ENCODE data around the gene BLID.

BLID gene

DNA sequence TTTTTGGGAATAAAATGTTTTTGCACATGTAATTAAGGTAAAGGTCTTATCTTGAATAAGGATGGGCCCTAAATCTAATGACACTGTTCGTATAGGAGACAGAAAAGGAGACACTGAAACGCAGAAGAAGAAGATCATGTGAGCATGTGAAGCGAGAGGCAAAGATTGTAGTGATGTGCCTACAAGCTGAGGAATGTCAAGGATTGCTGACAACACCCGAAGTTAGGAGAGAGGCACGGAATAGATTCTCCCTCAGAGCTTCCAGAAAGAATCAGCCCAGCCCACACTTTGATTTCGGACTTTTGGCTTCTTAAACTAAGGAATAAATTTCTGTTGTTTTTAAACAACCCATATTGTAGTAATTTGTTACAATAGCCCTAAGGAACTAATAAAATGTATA, 4.1 kb upstream of the BLID start:
- Histone ChIP-seq H3K27ac (ENCODE audit: insufficient read depth, low read depth, low read length, poor library complexity, severe bottlenecking) (no peak overlapping the region), H3K4me3 (ENCODE audit: insufficient read depth, low read depth, low read length) (no peak overlapping the region), H3K4me1 (ENCODE audit: control insufficient read depth, insufficient read depth, low read length) (peaks cover 4% of the 10 kb centered on the region), H3K36me3 (ENCODE audit: control insufficient read depth, insufficient read depth, low read length) (no peaks in the 10 kb centered on the region), H3K27me3 (ENCODE audit: control insufficient read depth, insufficient read depth, low read length, poor library complexity, severe bottlenecking) (no peaks in the 10 kb centered on the region), H3K9me3 (ENCODE audit: control insufficient read depth, low read length) (no peaks in the 10 kb centered on the region)
- WGBS, 2 experiments, result 87 to 89% methylated on average over 5 of the region's 6 CpGs

DNA sequence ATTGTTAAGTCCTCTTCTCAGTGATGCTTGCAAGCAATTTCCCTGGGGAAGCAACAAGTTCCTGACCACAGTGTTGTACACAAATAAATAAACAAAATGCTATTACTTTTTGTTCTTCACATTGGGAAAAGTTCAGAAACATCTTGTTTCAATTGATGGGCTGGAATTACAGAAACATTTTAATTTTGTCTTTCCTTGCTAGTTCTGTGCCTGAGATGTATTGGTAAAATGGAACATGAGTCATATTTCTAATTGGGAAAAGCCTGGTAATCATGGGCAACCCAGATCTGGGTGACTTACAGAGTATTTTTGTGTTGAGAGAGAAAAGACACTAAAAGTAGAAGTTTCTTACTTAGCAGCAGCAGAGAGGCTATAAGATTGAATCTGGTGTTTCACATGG, 576 bp upstream of the BLID start:
- no peaks in the 10 kb centered on the region for H3K36me3 ChIP-seq (ENCODE audit: control insufficient read depth, insufficient read depth, low read length)
- peaks cover 5% of the 10 kb centered on the region for H3K4me1 ChIP-seq (ENCODE audit: control insufficient read depth, insufficient read depth, low read length)
- H3K27ac ChIP-seq (ENCODE audit: insufficient read depth, low read depth, low read length, poor library complexity, severe bottlenecking), result no peak overlapping the region
- H3K9me3 ChIP-seq (ENCODE audit: control insufficient read depth, low read length), result no peaks in the 10 kb centered on the region
- H3K27me3 ChIP-seq (ENCODE audit: control insufficient read depth, insufficient read depth, low read length, poor library complexity, severe bottlenecking), result no peaks in the 10 kb centered on the region
- no peak overlapping the region for H3K4me3 ChIP-seq (ENCODE audit: insufficient read depth, low read depth, low read length)

DNA sequence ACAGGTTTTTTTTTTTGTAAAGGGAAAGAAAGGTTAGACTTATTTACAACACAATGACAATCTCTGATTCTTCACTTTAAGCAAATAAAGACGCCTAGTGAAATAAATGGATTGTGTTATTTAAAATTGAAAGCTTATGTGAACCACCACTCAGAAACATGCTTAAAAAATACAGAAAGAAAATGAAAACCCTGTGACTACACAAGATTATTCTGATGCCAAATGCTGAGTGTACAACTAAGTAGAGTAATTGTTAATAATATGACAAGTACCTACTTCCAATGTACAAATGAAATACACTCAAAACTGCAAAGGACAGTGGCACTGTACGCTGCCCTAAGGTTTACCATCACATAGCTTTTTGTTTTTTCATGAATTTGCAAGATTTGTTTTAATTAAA, 1.0 kb downstream of the BLID start:
- Histone ChIP-seq H3K9me3 (ENCODE audit: control insufficient read depth, low read length) (no peaks in the 10 kb centered on the region), H3K4me1 (ENCODE audit: control insufficient read depth, insufficient read depth, low read length) (peaks cover 5% of the 10 kb centered on the region), H3K27ac (ENCODE audit: insufficient read depth, low read depth, low read length, poor library complexity, severe bottlenecking) (no peak overlapping the region), H3K27me3 (ENCODE audit: control insufficient read depth, insufficient read depth, low read length, poor library complexity, severe bottlenecking) (no peaks in the 10 kb centered on the region), H3K36me3 (ENCODE audit: control insufficient read depth, insufficient read depth, low read length) (no peaks in the 10 kb centered on the region), H3K4me3 (ENCODE audit: insufficient read depth, low read depth, low read length) (no peak overlapping the region)
- WGBS, 2 experiments, result 78 to 88% methylated on average over 1 of the region's 2 CpGs

DNA sequence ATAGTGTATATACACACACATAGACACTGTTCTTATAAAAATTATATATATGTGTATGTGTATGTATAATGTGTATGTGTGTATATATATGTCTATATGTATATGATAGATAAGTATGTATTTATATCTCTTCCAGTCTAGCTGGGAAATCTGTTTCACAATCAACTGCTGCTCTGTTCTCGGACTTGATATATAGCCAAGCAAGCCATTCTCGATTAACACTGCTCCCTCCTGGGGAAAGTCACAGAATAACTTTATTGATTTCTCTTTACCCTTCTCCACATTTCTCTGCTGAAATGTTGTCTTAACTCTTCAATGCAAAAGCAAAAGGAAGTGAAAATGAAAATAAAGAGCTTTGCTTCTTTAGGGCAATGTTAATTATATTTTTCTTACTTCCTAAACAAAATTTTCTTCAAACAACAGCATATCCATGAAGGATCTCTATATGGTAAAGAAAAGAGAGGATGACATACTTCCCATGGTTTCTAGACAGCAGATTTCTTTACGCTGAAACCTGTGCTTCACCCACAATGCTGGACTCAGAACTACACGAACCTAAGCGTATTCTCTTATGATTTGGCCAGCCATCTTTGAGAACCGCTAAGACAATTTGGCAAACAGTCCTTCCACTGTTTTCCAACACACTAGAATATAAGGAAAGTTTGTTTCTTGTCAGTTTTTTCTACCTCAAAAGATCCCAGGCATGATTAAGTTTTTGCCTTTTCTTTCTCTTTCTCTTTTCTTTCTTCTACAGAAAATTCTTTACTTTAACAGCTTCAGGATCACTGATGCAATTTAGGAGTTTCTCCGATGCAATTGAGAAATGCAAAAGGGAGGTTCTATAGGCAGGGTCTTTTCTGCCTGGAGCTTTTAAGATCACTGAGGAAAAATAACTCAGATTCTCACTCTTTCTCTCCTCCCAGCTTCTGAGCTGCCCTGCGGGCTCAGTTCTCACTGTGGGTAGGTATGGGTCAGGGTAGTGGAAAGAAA, 1.9 kb downstream of the BLID start:
- no peak overlapping the region for H3K4me3 ChIP-seq (ENCODE audit: insufficient read depth, low read depth, low read length)
- no peaks in the 10 kb centered on the region for H3K27me3 ChIP-seq (ENCODE audit: control insufficient read depth, insufficient read depth, low read length, poor library complexity, severe bottlenecking)
- peaks cover 5% of the 10 kb centered on the region for H3K4me1 ChIP-seq (ENCODE audit: control insufficient read depth, insufficient read depth, low read length)
- H3K27ac ChIP-seq (ENCODE audit: insufficient read depth, low read depth, low read length, poor library complexity, severe bottlenecking), result no peak overlapping the region
- no peaks in the 10 kb centered on the region for H3K36me3 ChIP-seq (ENCODE audit: control insufficient read depth, insufficient read depth, low read length)
- 91 to 94% methylated on average over 6 to 7 of the region's 8 CpGs for WGBS, 2 experiments
- H3K9me3 ChIP-seq (ENCODE audit: control insufficient read depth, low read length), result no peaks in the 10 kb centered on the region

DNA sequence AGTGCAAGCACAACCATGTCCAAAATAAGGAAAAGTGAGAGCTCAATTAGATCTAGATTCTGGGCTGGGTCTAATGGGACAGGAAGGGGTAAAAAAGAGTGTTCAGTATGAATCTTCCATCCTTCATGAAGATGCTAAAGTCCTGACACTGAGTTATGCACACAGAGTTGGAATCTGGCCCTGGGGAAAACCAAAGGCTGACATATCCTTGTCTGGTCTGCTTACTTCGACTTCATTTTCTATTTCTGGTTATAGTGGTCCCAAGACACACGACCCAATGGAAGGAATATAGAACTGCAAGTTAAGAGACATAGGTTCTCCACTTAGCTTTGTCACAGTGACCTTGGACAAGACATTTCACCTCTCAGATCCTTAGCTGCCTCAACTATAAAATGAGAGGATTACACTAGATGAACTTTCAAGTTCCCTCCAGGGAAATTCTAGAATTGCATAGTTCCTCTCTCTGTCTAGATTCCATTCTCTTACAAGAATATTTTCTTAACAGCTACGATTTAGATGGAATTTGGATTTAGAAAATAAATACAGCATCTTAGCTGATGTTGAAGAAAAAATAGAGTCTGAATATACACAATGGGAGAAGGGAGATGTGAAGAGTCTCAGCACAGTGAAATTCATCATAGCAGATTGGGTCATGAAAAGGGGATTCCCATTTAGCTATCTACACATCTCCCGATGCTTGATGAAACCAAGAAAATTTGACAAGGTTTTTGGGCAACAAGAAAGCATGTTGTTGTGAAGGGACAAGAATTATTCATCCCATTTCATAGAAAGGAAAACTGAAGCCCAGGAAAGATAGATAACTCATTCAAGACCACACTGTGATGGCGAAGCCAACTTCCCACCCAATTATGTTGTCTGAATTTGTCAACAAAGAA, 3.3 kb downstream of the BLID start:
- 94% methylated on average over 5 of the region's 5 CpGs for WGBS, 2 experiments
- Histone ChIP-seq H3K36me3 (ENCODE audit: control insufficient read depth, insufficient read depth, low read length) (no peaks in the 10 kb centered on the region), H3K27ac (ENCODE audit: insufficient read depth, low read depth, low read length, poor library complexity, severe bottlenecking) (no peak overlapping the region), H3K27me3 (ENCODE audit: control insufficient read depth, insufficient read depth, low read length, poor library complexity, severe bottlenecking) (no peaks in the 10 kb centered on the region), H3K4me1 (ENCODE audit: control insufficient read depth, insufficient read depth, low read length) (peaks cover 5% of the 10 kb centered on the region), H3K4me3 (ENCODE audit: insufficient read depth, low read depth, low read length) (no peak overlapping the region), H3K9me3 (ENCODE audit: control insufficient read depth, low read length) (no peaks in the 10 kb centered on the region)

DNA sequence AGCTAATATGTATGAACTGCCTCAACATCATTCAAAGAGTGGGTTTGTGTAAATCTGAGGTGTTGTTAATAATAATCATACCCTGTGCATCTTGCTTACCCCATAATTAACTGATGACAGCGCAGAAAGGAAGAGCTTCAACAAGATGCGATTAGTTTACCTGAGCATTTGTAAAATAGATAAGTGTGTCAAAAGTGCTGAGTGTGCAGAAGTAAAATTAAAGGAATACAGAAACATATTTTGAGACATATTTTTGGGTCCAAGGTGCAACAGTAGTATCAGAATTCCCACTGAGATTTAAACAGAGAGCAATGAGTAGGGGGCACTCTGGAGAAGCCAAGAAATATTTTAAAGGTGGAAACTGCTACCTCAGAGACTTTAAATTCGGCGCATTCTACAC, 6.1 kb downstream of the BLID start:
- Histone ChIP-seq H3K4me3 (ENCODE audit: insufficient read depth, low read depth, low read length) (no peak overlapping the region), H3K27ac (ENCODE audit: insufficient read depth, low read depth, low read length, poor library complexity, severe bottlenecking) (no peak overlapping the region), H3K27me3 (ENCODE audit: control insufficient read depth, insufficient read depth, low read length, poor library complexity, severe bottlenecking) (no peaks in the 10 kb centered on the region), H3K9me3 (ENCODE audit: control insufficient read depth, low read length) (no peaks in the 10 kb centered on the region), H3K4me1 (ENCODE audit: control insufficient read depth, insufficient read depth, low read length) (peaks cover 14% of the 10 kb centered on the region), H3K36me3 (ENCODE audit: control insufficient read depth, insufficient read depth, low read length) (no peaks in the 10 kb centered on the region)
- 88 to 96% methylated on average over 4 of the region's 4 CpGs for WGBS, 2 experiments

DNA sequence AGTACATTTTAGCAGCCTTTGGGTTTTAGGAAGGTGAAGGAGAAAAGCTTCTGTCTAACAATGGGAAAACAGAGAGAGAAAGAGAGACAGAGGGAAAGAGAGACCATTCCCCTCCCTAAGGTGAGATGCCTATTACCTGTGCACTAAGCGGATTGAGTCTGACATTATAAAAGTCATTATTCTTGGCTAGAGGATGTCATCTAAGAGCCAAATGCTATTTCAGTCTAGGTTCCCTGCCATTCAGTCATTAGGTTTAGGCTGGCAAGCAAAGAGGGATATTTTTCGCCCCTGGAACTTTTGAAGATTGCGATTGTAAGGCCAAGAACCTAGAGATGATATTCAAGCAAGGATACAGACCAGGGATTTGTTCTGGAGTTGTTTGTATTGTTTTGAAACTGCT, 7.2 kb downstream of the BLID start:
- no peaks in the 10 kb centered on the region for H3K36me3 ChIP-seq (ENCODE audit: control insufficient read depth, insufficient read depth, low read length)
- peaks cover 18% of the 10 kb centered on the region for H3K4me1 ChIP-seq (ENCODE audit: control insufficient read depth, insufficient read depth, low read length)
- H3K27me3 ChIP-seq (ENCODE audit: control insufficient read depth, insufficient read depth, low read length, poor library complexity, severe bottlenecking), result no peaks in the 10 kb centered on the region
- no peak overlapping the region for H3K4me3 ChIP-seq (ENCODE audit: insufficient read depth, low read depth, low read length)
- no peak overlapping the region for H3K27ac ChIP-seq (ENCODE audit: insufficient read depth, low read depth, low read length, poor library complexity, severe bottlenecking)
- no peaks in the 10 kb centered on the region for H3K9me3 ChIP-seq (ENCODE audit: control insufficient read depth, low read length)
- WGBS, 2 experiments, result 91 to 96% methylated on average over 3 of the region's 3 CpGs

DNA sequence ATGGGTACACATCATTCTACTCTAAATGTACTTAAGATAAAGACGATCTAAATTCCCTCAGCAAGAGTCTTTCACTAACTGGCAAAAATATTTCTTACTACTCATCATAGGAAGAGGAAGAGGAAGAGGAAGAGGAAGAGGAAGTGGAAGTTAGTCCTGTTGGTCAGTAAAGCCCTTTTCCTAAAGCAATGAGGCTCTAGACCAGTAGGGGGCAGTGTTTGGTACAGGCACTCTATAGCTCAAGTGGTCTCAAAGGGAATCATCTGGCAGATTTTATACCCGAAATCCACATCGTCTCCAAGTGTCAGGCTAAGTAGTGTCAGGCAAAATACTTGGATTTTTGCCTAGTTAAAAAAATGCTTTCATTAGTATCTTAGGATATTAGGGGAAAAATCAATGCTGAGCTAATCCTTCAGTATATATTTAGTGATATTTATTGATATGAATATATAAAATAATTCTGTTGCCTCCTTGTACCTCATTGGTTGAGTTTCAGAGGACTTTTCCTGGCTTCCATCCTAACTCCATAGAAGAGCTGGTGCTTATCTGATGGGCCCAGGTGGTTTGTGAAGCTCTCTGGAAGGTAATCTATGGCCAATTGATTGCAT, 7.7 kb downstream of the BLID start:
- Histone ChIP-seq H3K4me1 (ENCODE audit: control insufficient read depth, insufficient read depth, low read length) (peaks cover 18% of the 10 kb centered on the region), H3K27me3 (ENCODE audit: control insufficient read depth, insufficient read depth, low read length, poor library complexity, severe bottlenecking) (no peaks in the 10 kb centered on the region), H3K9me3 (ENCODE audit: control insufficient read depth, low read length) (no peaks in the 10 kb centered on the region), H3K27ac (ENCODE audit: insufficient read depth, low read depth, low read length, poor library complexity, severe bottlenecking) (no peak overlapping the region), H3K4me3 (ENCODE audit: insufficient read depth, low read depth, low read length) (no peak overlapping the region), H3K36me3 (ENCODE audit: control insufficient read depth, insufficient read depth, low read length) (no peaks in the 10 kb centered on the region)
- WGBS, 2 experiments, result 48 to 59% methylated on average over 2 of the region's 3 CpGs

DNA sequence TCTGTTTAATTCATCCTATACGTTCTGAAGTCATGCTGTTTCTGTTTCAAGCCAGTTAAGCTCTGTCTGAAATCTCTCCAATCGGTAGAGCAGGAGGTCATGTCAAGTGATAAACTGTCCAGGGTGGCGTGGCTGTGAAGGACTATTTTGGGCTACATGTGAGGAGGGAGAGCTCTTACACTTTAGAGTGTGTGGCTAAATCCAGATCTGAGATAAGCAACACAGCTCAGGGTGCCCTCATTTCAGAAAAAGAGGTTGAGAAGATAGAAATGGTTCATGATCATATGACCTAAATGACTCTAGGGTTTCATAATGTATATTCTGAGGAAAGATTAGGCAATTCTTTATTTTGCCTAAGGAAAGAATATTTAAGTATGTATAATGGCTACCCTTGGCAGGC, 8.4 kb downstream of the BLID start:
- no peak overlapping the region for H3K4me3 ChIP-seq (ENCODE audit: insufficient read depth, low read depth, low read length)
- H3K36me3 ChIP-seq (ENCODE audit: control insufficient read depth, insufficient read depth, low read length), result no peaks in the 10 kb centered on the region
- H3K27me3 ChIP-seq (ENCODE audit: control insufficient read depth, insufficient read depth, low read length, poor library complexity, severe bottlenecking), result no peaks in the 10 kb centered on the region
- H3K27ac ChIP-seq (ENCODE audit: insufficient read depth, low read depth, low read length, poor library complexity, severe bottlenecking), result no peak overlapping the region
- WGBS, 2 experiments, result 93 to 97% methylated on average over 3 of the region's 3 CpGs
- H3K4me1 ChIP-seq (ENCODE audit: control insufficient read depth, insufficient read depth, low read length), result peaks cover 18% of the 10 kb centered on the region
- no peaks in the 10 kb centered on the region for H3K9me3 ChIP-seq (ENCODE audit: control insufficient read depth, low read length)

DNA sequence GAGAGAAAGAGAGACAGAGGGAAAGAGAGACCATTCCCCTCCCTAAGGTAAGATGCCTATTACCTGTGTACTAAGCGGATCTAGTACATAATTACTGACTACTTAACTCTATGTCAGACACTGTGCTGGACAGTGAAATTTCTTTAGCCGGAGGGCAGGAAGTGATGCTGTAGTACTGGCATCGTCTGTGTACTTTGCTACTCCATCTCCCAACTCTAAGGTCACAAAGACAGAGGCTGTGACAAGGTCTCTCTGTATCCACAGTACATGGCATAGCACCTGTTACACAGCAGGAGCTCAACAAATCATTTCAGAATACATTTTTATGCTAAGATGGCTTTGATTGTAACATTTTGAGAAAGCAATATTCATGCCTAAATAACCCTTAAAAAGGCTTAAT, 9.0 kb downstream of the BLID start:
- WGBS, 2 experiments, result 56 to 60% methylated on average over 3 of the region's 3 CpGs
- H3K36me3 ChIP-seq (ENCODE audit: control insufficient read depth, insufficient read depth, low read length), result no peaks in the 10 kb centered on the region
- H3K9me3 ChIP-seq (ENCODE audit: control insufficient read depth, low read length), result no peaks in the 10 kb centered on the region
- peaks cover 19% of the 10 kb centered on the region for H3K4me1 ChIP-seq (ENCODE audit: control insufficient read depth, insufficient read depth, low read length)
- H3K27me3 ChIP-seq (ENCODE audit: control insufficient read depth, insufficient read depth, low read length, poor library complexity, severe bottlenecking), result no peaks in the 10 kb centered on the region
- no peak overlapping the region for H3K4me3 ChIP-seq (ENCODE audit: insufficient read depth, low read depth, low read length)
- H3K27ac ChIP-seq (ENCODE audit: insufficient read depth, low read depth, low read length, poor library complexity, severe bottlenecking), result no peak overlapping the region
